ENCODE data around the gene NLRP3.

DNA sequence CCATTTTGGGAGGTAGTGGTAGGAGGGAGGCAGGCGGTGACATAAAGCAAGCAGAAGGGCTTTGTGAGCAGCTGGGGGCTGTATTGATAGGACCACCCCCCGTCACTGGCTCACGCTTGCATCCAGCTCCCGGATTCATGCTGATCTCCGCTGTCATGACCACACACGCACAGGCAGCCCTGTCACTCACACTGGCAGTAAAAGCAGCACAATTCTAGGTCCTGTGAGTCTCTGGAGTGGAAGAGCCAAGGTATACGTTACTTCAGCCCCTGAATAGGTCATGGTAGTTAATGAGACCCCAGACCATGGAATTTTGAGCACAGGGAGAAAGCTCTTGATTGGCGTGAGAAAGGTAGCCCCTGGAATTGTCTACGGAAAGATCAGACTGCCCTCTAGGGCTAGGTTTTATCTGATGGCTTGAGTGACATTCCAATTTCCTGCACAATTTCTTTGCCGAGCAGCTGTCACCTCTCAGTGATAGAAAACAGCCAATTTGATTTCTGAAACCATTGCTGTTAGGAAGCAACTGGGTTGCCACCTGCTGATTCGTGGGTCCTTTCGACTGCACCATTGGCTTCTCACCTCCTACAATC, 36.6 kb downstream of the NLRP3 start:
- TF ChIP-seq POLR2AphosphoS5 (IDR thresholded peaks at IDR 0.05) (no peak), POLR2A (IDR thresholded peaks at IDR 0.05) (no peak)
- TF ChIP-seq, protein P1, sequence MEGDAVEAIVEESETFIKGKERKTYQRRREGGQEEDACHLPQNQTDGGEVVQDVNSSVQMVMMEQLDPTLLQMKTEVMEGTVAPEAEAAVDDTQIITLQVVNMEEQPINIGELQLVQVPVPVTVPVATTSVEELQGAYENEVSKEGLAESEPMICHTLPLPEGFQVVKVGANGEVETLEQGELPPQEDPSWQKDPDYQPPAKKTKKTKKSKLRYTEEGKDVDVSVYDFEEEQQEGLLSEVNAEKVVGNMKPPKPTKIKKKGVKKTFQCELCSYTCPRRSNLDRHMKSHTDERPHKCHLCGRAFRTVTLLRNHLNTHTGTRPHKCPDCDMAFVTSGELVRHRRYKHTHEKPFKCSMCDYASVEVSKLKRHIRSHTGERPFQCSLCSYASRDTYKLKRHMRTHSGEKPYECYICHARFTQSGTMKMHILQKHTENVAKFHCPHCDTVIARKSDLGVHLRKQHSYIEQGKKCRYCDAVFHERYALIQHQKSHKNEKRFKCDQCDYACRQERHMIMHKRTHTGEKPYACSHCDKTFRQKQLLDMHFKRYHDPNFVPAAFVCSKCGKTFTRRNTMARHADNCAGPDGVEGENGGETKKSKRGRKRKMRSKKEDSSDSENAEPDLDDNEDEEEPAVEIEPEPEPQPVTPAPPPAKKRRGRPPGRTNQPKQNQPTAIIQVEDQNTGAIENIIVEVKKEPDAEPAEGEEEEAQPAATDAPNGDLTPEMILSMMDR (IDR thresholded peaks at IDR 0.05): no peak

Data from prostate gland (tissue), 2 donors.